Measurements from ENCODE around the gene WDSUB1.

DNA sequence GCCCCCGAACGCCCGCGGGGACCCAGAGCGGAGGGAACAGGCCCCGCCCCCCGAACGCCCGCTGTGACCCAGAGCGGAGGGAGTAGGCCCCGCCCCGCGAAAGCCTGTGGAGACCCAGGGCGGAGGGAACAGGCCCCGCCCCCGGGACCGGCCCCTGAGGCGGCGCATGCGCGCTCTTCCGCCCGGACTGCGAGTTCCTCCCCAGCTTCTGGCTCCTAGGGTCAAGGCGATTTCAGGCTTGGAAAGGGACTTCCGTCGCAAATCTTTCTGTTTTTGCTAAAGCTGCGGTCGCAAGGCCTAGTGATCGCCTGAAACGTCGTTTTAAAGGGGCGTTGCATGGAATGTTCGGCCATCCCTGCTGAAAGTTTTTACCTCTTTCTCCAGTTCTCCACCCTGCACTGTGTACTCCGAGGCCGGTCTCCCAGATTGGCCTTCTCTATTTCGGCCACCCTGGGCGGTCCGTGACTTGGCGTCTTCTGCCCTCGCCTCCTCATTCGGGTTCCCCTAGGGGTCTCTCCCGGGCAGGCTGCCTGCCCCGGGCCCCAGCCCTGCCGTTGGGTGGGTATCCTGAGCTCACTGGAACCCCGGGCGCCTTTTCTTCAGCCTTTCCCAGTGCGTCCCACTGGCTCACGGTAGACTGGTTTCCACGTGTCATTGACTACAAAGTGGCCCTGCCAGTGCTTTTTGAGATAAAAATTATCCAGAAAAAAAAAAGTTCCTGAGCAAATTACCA is 372 bp upstream of the WDSUB1 start:
- TF ChIP-seq, protein P1, sequence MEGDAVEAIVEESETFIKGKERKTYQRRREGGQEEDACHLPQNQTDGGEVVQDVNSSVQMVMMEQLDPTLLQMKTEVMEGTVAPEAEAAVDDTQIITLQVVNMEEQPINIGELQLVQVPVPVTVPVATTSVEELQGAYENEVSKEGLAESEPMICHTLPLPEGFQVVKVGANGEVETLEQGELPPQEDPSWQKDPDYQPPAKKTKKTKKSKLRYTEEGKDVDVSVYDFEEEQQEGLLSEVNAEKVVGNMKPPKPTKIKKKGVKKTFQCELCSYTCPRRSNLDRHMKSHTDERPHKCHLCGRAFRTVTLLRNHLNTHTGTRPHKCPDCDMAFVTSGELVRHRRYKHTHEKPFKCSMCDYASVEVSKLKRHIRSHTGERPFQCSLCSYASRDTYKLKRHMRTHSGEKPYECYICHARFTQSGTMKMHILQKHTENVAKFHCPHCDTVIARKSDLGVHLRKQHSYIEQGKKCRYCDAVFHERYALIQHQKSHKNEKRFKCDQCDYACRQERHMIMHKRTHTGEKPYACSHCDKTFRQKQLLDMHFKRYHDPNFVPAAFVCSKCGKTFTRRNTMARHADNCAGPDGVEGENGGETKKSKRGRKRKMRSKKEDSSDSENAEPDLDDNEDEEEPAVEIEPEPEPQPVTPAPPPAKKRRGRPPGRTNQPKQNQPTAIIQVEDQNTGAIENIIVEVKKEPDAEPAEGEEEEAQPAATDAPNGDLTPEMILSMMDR (IDR thresholded peaks at IDR 0.05; ENCODE audit: borderline replicate concordance, extremely low read depth, low read length, poor library complexity, severe bottlenecking): peak; percentile 26
- TF ChIP-seq EZH2 (IDR thresholded peaks at IDR 0.05; ENCODE audit: borderline replicate concordance, low read depth, low read length, severe bottlenecking): no peak
